Neuronal stem cell (in vitro differentiated cells): ENCODE data around the gene KIF16B.

Experiments
- DNase-seq: peaks from one replicate; pipeline ENCODE4 v3.0.0-alpha.2; 2013; ENCODE audit warnings: low spot score
- H2AFZ ChIP-seq: one replicate; pipeline ENCODE4 v1.6.1; 2013; ENCODE audit warnings: mild to moderate bottlenecking, low read length, inconsistent platforms
- H2AK5ac ChIP-seq: 2 replicates; pipeline ENCODE4 v1.6.1; 2013; ENCODE audit warnings: low read depth, mild to moderate bottlenecking, inconsistent platforms, low read length, moderate library complexity, mixed read lengths
- H2BK120ac ChIP-seq: 2 replicates; pipeline ENCODE4 v1.6.1; 2013; ENCODE audit warnings: low read depth, mild to moderate bottlenecking, inconsistent platforms, low read length, moderate library complexity, mixed read lengths
- H2BK12ac ChIP-seq: one replicate; pipeline ENCODE4 v1.6.1; 2013; ENCODE audit warnings: low read length, inconsistent platforms
- H2BK15ac ChIP-seq: 2 replicates; pipeline ENCODE4 v1.6.1; 2013; ENCODE audit warnings: mild to moderate bottlenecking, low read length, inconsistent platforms, mixed read lengths
- H2BK5ac ChIP-seq: one replicate; pipeline ENCODE4 v1.6.1; 2013; ENCODE audit warnings: inconsistent platforms, mild to moderate bottlenecking, low read length, moderate library complexity
- H3K14ac ChIP-seq: one replicate; pipeline ENCODE4 v1.6.1; 2013; ENCODE audit warnings: low read length, inconsistent platforms
- H3K18ac ChIP-seq: 2 replicates; pipeline ENCODE4 v1.6.1; 2013; ENCODE audit warnings: low read length, inconsistent platforms
- H3K23ac ChIP-seq: 2 replicates; pipeline ENCODE4 v1.6.1; 2013; ENCODE audit warnings: low read depth, mild to moderate bottlenecking, mixed read lengths, low read length, inconsistent platforms; ENCODE audit not compliant: poor library complexity
- H3K27ac ChIP-seq: replicated peaks from 3 replicates; pipeline ENCODE4 v1.5.1; 2013; ENCODE audit warnings: low read length, inconsistent platforms
- H3K27me3 ChIP-seq, 3 experiments: 2 replicates each; pipeline ENCODE4 v1.6.1; 2013; ENCODE audit warnings: low read length in 3 of 3, mild to moderate bottlenecking in 2 of 3, inconsistent platforms in 1 of 3, low read depth in 1 of 3, mixed read lengths in 1 of 3, moderate library complexity in 1 of 3; ENCODE audit not compliant: control insufficient read depth in 3 of 3, insufficient read depth in 3 of 3
- H3K36me3 ChIP-seq, 2 donors: replicated peaks in 1 of 2; 2 replicates each; pipeline ENCODE4 v1.6.1; 2013; ENCODE audit warnings: low read length in 2 of 2; ENCODE audit not compliant: control insufficient read depth in 2 of 2, insufficient read depth in 2 of 2
- H3K4ac ChIP-seq: 2 replicates; pipeline ENCODE4 v1.6.1; 2013; ENCODE audit warnings: inconsistent platforms, mild to moderate bottlenecking, low read length, moderate library complexity
- H3K4me1 ChIP-seq, 2 donors: 1 replicate in 1 of 2; 2 replicates in 1 of 2; pipeline ENCODE4 v1.6.1; 2013; ENCODE audit warnings: low read length in 2 of 2, low read depth in 1 of 2; ENCODE audit not compliant: control insufficient read depth in 2 of 2, insufficient read depth in 1 of 2
- H3K4me2 ChIP-seq: one replicate; pipeline ENCODE4 v1.6.1; 2013; ENCODE audit warnings: mild to moderate bottlenecking, low read length, inconsistent platforms; ENCODE audit not compliant: insufficient read depth, poor library complexity, severe bottlenecking
- H3K4me3 ChIP-seq, 2 donors: 2 replicates each; pipeline ENCODE4 v1.5.1; 2013; ENCODE audit warnings: low read length in 2 of 2, mild to moderate bottlenecking in 2 of 2, inconsistent platforms in 1 of 2, moderate library complexity in 1 of 2
- H3K79me1 ChIP-seq: one replicate; pipeline ENCODE4 v1.6.1; 2013; ENCODE audit warnings: low read depth, mild to moderate bottlenecking, inconsistent platforms, low read length, moderate library complexity
- H3K9ac ChIP-seq: one replicate; pipeline ENCODE4 v1.6.1; 2013; ENCODE audit warnings: mild to moderate bottlenecking, low read depth, low read length, inconsistent platforms; ENCODE audit not compliant: poor library complexity
- H3K9me3 ChIP-seq, 2 donors: replicated peaks in 1 of 2; 2 replicates each; pipeline versions ENCODE3 to v1.6.1; 2013; ENCODE audit warnings: low read length in 2 of 2, mild to moderate bottlenecking in 2 of 2, inconsistent platforms in 1 of 2, low read depth in 1 of 2, mixed read lengths in 1 of 2, moderate library complexity in 1 of 2; ENCODE audit not compliant: control insufficient read depth in 2 of 2, insufficient read depth in 1 of 2
- H4K8ac ChIP-seq: one replicate; pipeline ENCODE4 v1.6.1; 2013; ENCODE audit warnings: low read depth, mild to moderate bottlenecking, inconsistent platforms, low read length, moderate library complexity
- H4K91ac ChIP-seq: one replicate; pipeline ENCODE4 v1.6.1; 2013; ENCODE audit warnings: low read length, low read depth, mild to moderate bottlenecking, inconsistent platforms; ENCODE audit not compliant: poor library complexity
- WGBS, 2 donors: extraction: QIAGEN DNeasy Blood & Tissue Kit; methylation state at CpG; one replicate each; pipeline ENCODE4 v1.1.7; 2013; ENCODE audit warnings: missing lambda C conversion rate in 2 of 2, mixed read lengths in 1 of 2; ENCODE audit not compliant: insufficient read length in 2 of 2, insufficient replicate concordance in 1 of 2; ENCODE audit errors: extremely low coverage in 2 of 2; 5-methylcytosine and 5-hydroxymethylcytosine counted together

KIF16B gene

GRCh38 chr20:16385891-16386290 is 187.4 kb downstream of the KIF16B start:
- H4K91ac ChIP-seq: no peak overlapping the region
- peaks cover 0 to 3% of the 10 kb centered on the region in 2 donors for H3K4me1 ChIP-seq
- H3K4me3 ChIP-seq: no peak overlapping the region
- no peak overlapping the region for H2BK15ac ChIP-seq
- no peaks in the 10 kb centered on the region for H3K79me1 ChIP-seq
- H3K36me3 ChIP-seq: peaks cover 0 to 2% of the 10 kb centered on the region in 2 donors
- H2AFZ ChIP-seq: no peak overlapping the region
- no peak overlapping the region for H2AK5ac ChIP-seq
- H3K23ac ChIP-seq: no peak overlapping the region
- H3K4me2 ChIP-seq: no peak overlapping the region
- no CpG with 5 or more reads among the region's 5 CpGs for WGBS, 2 donors
- no peak overlapping the region for H3K27ac ChIP-seq
- H4K8ac ChIP-seq: no peak overlapping the region
- no peak overlapping the region for H2BK12ac ChIP-seq
- no peak overlapping the region for H3K14ac ChIP-seq
- H3K4ac ChIP-seq: no peak overlapping the region
- no peaks in the 10 kb centered on the region for H3K9me3 ChIP-seq
- no peak overlapping the region for H3K9ac ChIP-seq
- H2BK120ac ChIP-seq: no peak overlapping the region
- H3K27me3 ChIP-seq: no peaks in the 10 kb centered on the region
- no peak for DNase-seq
- H2BK5ac ChIP-seq: no peak overlapping the region
- H3K18ac ChIP-seq: no peak overlapping the region

GRCh38 chr20:16385462-16385861 is 187.8 kb downstream of the KIF16B start:
- H3K4ac ChIP-seq: no peak overlapping the region
- H3K27ac ChIP-seq: no peak overlapping the region
- H3K4me2 ChIP-seq: no peak overlapping the region
- no peak overlapping the region for H2BK12ac ChIP-seq
- no peak overlapping the region for H4K91ac ChIP-seq
- peaks cover 0 to 2% of the 10 kb centered on the region in 2 donors for H3K36me3 ChIP-seq
- H4K8ac ChIP-seq: no peak overlapping the region
- no peak overlapping the region for H2BK5ac ChIP-seq
- no peak overlapping the region for H2BK120ac ChIP-seq
- no peak overlapping the region for H3K18ac ChIP-seq
- H3K79me1 ChIP-seq: no peaks in the 10 kb centered on the region
- no peak overlapping the region for H2AK5ac ChIP-seq
- H3K4me3 ChIP-seq: no peak overlapping the region
- no peaks in the 10 kb centered on the region for H3K4me1 ChIP-seq
- no peak for DNase-seq
- WGBS, 2 donors: no CpG with 5 or more reads among the region's 4 CpGs
- no peak overlapping the region for H2BK15ac ChIP-seq
- H2AFZ ChIP-seq: no peak overlapping the region
- no peaks in the 10 kb centered on the region for H3K9me3 ChIP-seq
- H3K14ac ChIP-seq: no peak overlapping the region
- no peaks in the 10 kb centered on the region for H3K27me3 ChIP-seq
- no peak overlapping the region for H3K23ac ChIP-seq
- H3K9ac ChIP-seq: no peak overlapping the region

GRCh38 chr20:16381444-16381843 is 191.8 kb downstream of the KIF16B start:
- H3K14ac ChIP-seq: no peak overlapping the region
- WGBS, 2 donors: no CpG with 5 or more reads among the region's 2 CpGs
- H3K4me3 ChIP-seq: no peak overlapping the region
- H3K23ac ChIP-seq: no peak overlapping the region
- no peaks in the 10 kb centered on the region for H3K79me1 ChIP-seq
- no peaks in the 10 kb centered on the region for H3K9me3 ChIP-seq
- H2BK120ac ChIP-seq: no peak overlapping the region
- no peak overlapping the region for H2AK5ac ChIP-seq
- H2BK15ac ChIP-seq: no peak overlapping the region
- no peak overlapping the region for H3K4ac ChIP-seq
- H3K4me2 ChIP-seq: no peak overlapping the region
- peaks cover 3 to 7% of the 10 kb centered on the region in 2 donors for H3K36me3 ChIP-seq
- H2BK12ac ChIP-seq: no peak overlapping the region
- DNase-seq: no peak
- H3K9ac ChIP-seq: no peak overlapping the region
- no peak overlapping the region for H4K8ac ChIP-seq
- H3K18ac ChIP-seq: no peak overlapping the region
- no peaks in the 10 kb centered on the region for H3K4me1 ChIP-seq
- H3K27me3 ChIP-seq: no peaks in the 10 kb centered on the region
- no peak overlapping the region for H2BK5ac ChIP-seq
- H4K91ac ChIP-seq: no peak overlapping the region
- no peak overlapping the region for H2AFZ ChIP-seq
- no peak overlapping the region for H3K27ac ChIP-seq

GRCh38 chr20:16378712-16379370 is 194.4 kb downstream of the KIF16B start:
- H3K27ac ChIP-seq: no peak overlapping the region
- no peak overlapping the region for H4K8ac ChIP-seq
- H3K4me2 ChIP-seq: no peak overlapping the region
- H3K18ac ChIP-seq: no peak overlapping the region
- no peak overlapping the region for H4K91ac ChIP-seq
- no peaks in the 10 kb centered on the region for H3K9me3 ChIP-seq
- no peak overlapping the region for H2BK12ac ChIP-seq
- WGBS, 2 donors: no CpG with 5 or more reads among the region's 7 CpGs
- no peak overlapping the region for H3K4ac ChIP-seq
- H2BK120ac ChIP-seq: no peak overlapping the region
- peaks cover 3 to 5% of the 10 kb centered on the region in 2 donors for H3K36me3 ChIP-seq
- no peak overlapping the region for H3K23ac ChIP-seq
- H2AK5ac ChIP-seq: no peak overlapping the region
- no peak overlapping the region for H3K14ac ChIP-seq
- no peak overlapping the region for H3K4me3 ChIP-seq
- no peaks in the 10 kb centered on the region for H3K79me1 ChIP-seq
- no peak overlapping the region for H2BK5ac ChIP-seq
- no peak overlapping the region for H2BK15ac ChIP-seq
- no peaks in the 10 kb centered on the region for H3K27me3 ChIP-seq
- no peak overlapping the region for H2AFZ ChIP-seq
- no peak overlapping the region for H3K9ac ChIP-seq
- no peaks in the 10 kb centered on the region for H3K4me1 ChIP-seq
- no peak for DNase-seq
